NCI-H2107 treated with DMSO at 0.1 percent for 48 hours (cell line): ENCODE results near the gene TRIM46.
"Not testable (repeated sequence)": the region's sequence is repeated elsewhere in the genome, so short reads cannot be mapped to it uniquely, and the experiment has no call there.

Experiments
- DNase-seq: peaks from one replicate; lab custom pipeline; 2025; ENCODE audit not compliant: unreplicated experiment; lab: John Stamatoyannopoulos, UW

Gene TRIM46

DNA sequence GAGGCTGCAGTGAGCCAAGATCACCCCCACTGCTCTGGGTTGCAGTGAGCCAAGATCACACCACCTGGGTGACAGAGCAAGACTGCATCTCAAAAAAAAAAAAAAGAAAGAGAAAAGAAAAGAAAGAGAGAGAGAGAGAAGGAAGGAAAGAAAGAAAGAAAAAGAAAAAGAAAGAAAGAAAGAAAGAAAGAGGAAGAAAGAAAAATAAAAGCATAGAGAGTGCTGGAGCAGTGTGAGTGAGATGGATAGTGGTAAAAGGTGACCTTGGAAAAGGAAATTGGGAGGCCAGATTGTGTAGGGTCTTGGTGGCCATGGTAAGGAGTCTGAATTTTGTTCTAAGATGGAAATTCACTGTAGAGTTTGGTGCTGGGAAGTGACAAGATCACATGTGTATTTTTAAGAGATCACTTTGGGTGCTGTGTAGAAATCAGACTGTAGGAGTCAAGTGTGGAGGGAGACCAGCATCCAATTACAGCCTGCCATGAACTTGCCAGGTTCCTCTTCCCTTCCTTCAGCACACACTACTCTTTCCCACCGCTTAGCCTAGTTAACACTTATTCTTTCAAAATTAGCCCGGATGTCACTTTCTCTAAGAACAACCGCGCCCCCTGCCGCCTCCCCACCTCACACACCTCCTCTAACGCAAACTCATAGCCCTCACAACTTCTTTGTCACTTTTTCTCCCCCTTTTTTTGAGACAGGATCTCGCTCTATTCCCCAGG, 52.7 kb downstream of the TRIM46 start:
- DNase-seq: peak; percentile 89

DNA sequence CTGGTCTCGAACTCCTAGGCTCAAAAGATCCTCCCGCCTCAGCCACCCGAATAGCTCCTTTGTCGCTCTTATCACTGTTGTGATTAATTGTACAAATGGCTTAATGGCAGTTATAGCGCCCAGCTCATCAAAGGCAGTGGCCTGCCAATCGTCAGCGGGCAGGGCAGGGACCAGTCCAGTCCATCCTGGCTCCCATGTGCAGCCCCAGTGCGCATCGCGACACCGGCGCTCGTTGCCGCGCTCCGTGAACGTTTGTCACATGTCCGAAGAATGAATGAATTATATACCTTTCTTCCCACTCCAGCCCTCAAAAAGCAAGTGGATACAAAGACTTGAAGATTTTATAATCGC, 53.2 kb downstream of the TRIM46 start:
- peak; percentile 55 for DNase-seq

DNA sequence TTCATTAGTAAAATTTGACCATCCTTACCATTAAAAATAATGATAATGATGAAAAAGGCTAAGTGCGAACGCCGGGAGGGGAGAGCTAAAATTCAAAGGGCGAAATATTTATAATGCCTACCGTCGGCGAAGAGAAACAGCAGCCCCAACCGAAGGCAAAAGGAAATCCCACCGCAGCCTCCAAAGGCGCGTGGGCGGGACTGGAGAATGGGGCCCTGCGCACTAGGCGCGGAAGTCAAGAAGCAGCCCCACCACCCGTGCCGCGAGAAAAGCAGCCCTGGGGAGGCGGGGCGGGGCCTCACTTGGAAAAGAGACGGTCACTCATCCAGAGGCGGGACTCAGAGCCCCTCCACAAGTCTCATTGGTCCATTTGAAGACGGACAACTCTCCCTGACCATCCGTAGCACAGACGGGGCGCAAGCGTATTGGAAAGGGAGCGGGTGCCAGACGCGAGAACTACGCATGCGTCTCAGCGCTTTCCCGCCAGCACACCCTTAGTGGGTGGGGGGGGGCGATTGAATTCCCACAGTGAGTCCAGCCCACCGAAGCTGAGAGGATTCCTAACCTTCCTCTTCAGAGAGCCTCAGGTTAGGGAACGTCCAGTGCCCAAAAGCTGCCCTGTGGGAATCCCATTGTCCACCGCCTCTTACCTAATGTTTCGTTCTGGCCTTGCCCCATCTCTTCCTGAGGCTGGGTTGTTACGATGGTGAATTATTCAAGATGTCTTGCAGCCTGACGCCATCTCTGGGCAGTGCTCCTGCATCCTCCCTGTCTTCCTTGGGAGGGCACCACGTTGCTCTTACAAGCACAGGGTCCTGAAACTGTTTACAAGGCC, 53.8 kb downstream of the TRIM46 start:
- peak; percentile 99 for DNase-seq

DNA sequence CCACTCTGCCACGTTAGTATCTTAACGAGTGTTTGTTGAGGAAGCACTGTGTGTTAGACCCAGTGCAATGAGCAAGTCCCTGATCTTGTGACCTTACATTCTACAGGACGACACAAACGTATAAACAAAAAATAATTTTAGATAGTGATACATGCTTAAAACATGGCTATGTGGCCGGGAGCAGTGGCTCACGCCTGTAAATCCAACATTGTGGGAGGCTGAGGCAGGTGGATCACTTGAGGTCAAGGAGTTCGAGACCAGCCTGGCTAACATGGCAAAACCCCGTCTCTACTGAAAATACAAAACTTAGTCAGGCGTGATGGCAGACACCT, 54.4 kb downstream of the TRIM46 start:
- DNase-seq: no peak

DNA sequence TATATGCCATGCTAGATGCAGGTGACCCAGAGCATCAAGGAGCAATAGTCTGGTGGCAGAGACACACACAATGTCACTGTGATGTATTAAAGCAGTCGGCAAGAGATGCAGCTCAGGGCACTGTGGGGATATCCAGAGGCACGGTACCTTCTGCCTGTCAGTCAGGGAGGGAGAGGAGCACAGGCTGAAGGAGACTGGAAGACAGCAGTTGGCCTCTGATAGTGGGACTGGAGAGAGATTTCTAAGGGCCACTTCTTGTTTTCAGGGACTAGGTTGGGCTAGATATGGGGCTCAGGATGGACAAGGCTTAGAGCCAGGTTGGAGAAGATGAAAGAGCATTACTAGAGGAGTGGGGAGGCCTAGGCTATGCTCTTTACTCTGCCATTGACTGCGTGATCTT, 57.7 kb downstream of the TRIM46 start:
- not testable (repeated sequence) for DNase-seq

DNA sequence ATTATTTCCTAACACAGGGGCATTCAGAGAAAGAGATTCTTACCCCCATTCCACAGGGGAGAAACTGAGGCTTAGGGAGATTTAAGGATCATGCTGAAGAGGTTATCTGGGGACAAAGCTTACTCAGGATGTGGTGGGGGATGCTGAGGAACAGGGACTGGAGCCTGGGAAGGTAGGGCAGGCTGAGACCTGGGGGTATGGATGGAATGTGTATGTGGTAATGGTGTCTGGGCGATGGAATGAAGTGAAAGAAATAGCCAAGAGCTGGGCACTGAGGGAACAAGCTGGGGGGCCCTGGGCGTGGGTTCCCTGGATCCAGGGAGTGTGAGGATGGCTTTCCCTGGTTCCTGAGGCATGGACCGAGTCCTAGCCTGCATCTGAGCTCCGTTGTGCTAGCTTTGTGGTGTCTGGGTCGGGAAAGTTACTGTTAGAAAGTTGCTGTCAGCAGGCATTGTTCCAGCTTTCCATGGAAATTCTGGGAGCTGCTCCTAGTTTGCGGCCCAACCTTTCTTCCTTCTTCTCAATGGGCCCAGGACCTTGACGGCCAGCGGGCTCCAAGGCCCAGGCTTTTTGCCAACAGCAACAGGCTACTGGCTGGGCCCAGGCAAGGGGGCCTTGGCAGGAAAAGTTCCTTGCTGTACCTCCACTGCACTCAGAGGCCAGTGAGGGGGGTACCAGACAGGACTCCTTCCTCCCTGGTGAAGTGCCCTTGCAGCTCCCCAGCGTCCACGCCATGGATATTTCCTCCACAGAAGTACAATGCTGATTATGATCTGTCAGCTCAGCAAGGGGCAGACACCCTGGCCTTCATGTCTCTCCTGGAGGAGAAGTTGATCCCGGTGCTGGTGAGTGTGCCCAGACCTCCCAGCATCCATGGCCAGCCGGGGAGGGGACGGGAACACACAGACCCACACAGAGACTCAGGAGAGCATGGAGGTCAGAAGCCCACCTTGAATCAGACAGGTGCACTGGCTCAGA, 58.6 kb downstream of the TRIM46 start:
- DNase-seq: not testable (repeated sequence)

DNA sequence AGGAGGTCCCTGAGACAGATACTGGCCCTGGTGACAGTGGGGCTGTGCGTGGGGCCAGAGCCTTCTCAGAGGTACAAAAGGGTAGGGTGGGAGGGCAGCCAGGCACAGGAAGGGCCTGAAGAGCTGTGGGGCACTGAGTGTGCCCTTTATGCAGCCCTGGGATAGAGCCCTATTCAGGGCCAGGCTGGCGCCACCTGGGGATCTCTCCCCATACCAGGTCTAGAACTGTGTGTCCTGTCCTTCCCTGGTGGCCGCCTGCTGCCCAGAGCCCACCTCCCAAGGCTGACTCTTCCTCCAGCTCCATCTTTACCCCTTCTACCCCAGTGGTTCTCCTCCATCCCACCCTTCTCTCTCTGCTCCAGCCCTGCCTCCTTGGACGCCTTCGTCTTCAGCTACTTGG, 59.9 kb downstream of the TRIM46 start:
- not testable (repeated sequence) for DNase-seq
